22Rv1 (cell line): ENCODE data around the gene BACH2.

Experiments used
- ZFX ChIP-seq: fragments of 450-650 bp; IDR thresholded peaks from 2 replicates; pipeline ENCODE4 v1.6.1; 2017; ENCODE audit warnings: antibody characterized with exemption, borderline replicate concordance
- TF ChIP-seq, protein P1 (sequence below): fragments of 450-650 bp; IDR thresholded peaks from 2 replicates; pipeline ENCODE4 v1.5.1; 2017; ENCODE audit warnings: mild to moderate bottlenecking

DNA sequence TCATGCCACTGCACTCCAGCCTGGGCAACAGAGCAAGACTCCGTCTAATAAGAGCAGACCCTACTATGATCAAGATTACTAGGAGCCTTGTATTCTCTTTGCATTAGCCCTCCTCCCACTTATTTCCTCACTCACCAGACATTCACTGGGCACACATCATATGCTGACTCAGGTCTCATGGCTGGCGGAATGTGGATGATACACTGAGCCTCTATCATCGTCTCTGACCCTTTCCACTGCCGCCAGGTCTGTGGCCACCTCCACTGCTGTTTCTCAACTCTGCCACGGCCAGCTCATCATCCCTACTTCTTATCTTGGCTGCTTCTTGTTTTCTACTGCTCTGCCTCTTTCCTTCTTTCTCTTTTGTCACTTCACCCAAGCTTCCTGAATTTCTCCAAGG, 161.0 kb downstream of the BACH2 start:
- TF ChIP-seq, protein P1, sequence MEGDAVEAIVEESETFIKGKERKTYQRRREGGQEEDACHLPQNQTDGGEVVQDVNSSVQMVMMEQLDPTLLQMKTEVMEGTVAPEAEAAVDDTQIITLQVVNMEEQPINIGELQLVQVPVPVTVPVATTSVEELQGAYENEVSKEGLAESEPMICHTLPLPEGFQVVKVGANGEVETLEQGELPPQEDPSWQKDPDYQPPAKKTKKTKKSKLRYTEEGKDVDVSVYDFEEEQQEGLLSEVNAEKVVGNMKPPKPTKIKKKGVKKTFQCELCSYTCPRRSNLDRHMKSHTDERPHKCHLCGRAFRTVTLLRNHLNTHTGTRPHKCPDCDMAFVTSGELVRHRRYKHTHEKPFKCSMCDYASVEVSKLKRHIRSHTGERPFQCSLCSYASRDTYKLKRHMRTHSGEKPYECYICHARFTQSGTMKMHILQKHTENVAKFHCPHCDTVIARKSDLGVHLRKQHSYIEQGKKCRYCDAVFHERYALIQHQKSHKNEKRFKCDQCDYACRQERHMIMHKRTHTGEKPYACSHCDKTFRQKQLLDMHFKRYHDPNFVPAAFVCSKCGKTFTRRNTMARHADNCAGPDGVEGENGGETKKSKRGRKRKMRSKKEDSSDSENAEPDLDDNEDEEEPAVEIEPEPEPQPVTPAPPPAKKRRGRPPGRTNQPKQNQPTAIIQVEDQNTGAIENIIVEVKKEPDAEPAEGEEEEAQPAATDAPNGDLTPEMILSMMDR = no peak
- TF ChIP-seq ZFX = no peak
